Measurements from ENCODE around the gene SYTL3. TPM values are rescaled to one million over a fixed set of nuclear protein-coding genes. Genes with fewer than 3 reads are reported as not detected.
A peak's percentile ranks its signal among the peaks of the same experiment; 100 is the strongest.

The SYTL3 gene
- total RNA-seq, 1 donor, result 2.2 TPM

DNA sequence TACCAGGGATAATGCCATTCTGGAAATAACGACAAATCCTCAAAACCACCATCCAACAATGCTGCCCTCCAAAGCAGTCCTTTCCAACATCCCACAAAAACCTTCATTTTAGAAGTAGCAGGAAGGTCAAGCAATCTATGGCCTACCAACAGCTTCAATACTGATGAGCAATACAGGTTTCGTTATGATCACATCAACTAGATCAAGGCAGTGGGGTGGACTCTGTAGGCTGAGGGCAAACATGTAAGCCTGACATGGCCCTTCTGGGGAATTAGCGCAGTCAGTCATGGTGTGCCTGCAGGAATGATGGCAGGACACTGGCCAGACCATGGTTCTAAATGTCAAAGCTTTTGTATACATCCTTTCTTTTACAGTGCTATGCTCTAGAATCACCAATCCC is 127.7 kb downstream of the SYTL3 start:
- Histone ChIP-seq H3K9me3 (ENCODE audit: low read depth, low read length) (no peaks in the 10 kb centered on the region), H3K36me3 (ENCODE audit: insufficient read depth, low read length) (peaks cover 78% of the 10 kb centered on the region), H4K20me1 (ENCODE audit: insufficient read depth, low read length) (peaks cover 10% of the 10 kb centered on the region), H3K4me3 (ENCODE audit: insufficient read depth, low read length) (no peak overlapping the region), H3K4me2 (ENCODE audit: insufficient read depth, low read length) (no peak overlapping the region), H3K27me3 (ENCODE audit: insufficient read depth, low read length) (no peaks in the 10 kb centered on the region), H3K79me2 (ENCODE audit: insufficient read depth, low read length) (peaks cover 32% of the 10 kb centered on the region), H3K27ac (ENCODE audit: low read depth, low read length) (no peak overlapping the region), H3K4me1 (ENCODE audit: insufficient read depth, low read length) (no peaks in the 10 kb centered on the region), H2AFZ (ENCODE audit: low read length) (no peak overlapping the region)
- DNase-seq (ENCODE audit: insufficient read length, low spot score, missing footprints), result no peak
- TF ChIP-seq, protein P1, sequence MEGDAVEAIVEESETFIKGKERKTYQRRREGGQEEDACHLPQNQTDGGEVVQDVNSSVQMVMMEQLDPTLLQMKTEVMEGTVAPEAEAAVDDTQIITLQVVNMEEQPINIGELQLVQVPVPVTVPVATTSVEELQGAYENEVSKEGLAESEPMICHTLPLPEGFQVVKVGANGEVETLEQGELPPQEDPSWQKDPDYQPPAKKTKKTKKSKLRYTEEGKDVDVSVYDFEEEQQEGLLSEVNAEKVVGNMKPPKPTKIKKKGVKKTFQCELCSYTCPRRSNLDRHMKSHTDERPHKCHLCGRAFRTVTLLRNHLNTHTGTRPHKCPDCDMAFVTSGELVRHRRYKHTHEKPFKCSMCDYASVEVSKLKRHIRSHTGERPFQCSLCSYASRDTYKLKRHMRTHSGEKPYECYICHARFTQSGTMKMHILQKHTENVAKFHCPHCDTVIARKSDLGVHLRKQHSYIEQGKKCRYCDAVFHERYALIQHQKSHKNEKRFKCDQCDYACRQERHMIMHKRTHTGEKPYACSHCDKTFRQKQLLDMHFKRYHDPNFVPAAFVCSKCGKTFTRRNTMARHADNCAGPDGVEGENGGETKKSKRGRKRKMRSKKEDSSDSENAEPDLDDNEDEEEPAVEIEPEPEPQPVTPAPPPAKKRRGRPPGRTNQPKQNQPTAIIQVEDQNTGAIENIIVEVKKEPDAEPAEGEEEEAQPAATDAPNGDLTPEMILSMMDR (IDR thresholded peaks at IDR 0.05; ENCODE audit: extremely low read depth, low read depth, low read length), result no peak

DNA sequence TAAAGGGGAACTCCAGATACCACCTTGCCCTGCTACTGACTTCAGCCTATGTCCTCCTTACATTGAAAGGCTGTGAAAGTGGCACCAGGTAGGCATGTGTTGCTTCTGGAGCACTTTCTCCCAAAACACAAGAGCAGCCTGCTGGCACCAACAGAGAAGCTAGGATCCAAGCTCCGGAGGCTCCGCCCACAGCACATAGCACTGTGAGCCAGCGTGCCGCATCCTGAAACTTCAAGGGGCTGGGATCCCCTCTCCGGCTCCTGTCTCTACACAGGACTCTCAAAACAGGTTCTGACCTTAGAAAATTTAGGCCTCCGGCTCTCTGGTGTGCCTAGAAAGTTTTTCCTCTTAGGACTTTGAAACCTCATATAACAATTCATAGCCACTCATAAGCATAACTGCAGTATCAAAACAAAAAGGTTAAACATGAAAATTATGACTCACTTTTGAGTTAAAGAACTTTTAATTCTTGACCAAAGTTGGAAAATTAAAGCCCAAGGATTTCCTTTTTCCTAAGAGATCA is 128.2 kb downstream of the SYTL3 start:
- no peaks in the 10 kb centered on the region for H3K27me3 ChIP-seq (ENCODE audit: insufficient read depth, low read length)
- peaks cover 79% of the 10 kb centered on the region for H3K36me3 ChIP-seq (ENCODE audit: insufficient read depth, low read length)
- H3K79me2 ChIP-seq (ENCODE audit: insufficient read depth, low read length), result peaks cover 34% of the 10 kb centered on the region
- H3K9me3 ChIP-seq (ENCODE audit: low read depth, low read length), result no peaks in the 10 kb centered on the region
- DNase-seq (ENCODE audit: insufficient read length, low spot score, missing footprints), result peak; percentile 53
- TF ChIP-seq, protein P1 (IDR thresholded peaks at IDR 0.05; ENCODE audit: extremely low read depth, low read depth, low read length), result no peak
- no peak overlapping the region for H3K4me3 ChIP-seq (ENCODE audit: insufficient read depth, low read length)
- no peak overlapping the region for H3K4me2 ChIP-seq (ENCODE audit: insufficient read depth, low read length)
- no peak overlapping the region for H3K27ac ChIP-seq (ENCODE audit: low read depth, low read length)
- H4K20me1 ChIP-seq (ENCODE audit: insufficient read depth, low read length), result peaks cover 7% of the 10 kb centered on the region
- no peaks in the 10 kb centered on the region for H3K4me1 ChIP-seq (ENCODE audit: insufficient read depth, low read length)
- H2AFZ ChIP-seq (ENCODE audit: low read length), result no peak overlapping the region

DNA sequence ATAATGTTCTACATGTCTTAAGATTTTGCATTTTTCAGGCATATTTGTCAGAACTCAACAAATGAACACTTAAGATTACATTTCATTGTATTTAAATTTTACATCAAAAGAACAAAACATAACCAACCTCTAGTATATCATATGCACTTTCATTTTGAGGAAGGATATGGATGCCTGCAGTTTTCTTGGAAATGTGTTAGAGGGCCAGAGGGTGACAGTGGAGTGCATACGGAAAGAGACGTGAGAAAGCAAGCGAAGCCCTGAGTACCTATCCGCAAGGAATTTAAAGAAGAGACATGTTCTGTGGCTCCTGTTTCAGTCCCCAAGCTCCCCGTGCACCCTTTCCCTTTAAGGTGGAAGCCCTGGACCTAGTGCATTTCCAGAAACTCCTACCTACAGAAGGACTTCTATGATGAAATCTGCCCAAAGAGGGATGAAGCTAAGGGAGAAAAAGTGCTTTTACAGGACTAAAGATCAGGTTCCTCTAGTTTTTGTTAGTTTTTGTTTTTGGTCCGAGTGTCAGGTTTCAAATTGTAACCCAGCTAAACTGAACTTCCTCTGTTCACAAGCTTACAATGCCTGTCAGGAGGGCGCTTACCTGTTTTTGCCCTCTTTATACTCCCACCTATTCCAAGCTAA is 130.5 kb downstream of the SYTL3 start:
- peaks cover 83% of the 10 kb centered on the region for H3K36me3 ChIP-seq (ENCODE audit: insufficient read depth, low read length)
- H2AFZ ChIP-seq (ENCODE audit: low read length), result no peak overlapping the region
- DNase-seq (ENCODE audit: insufficient read length, low spot score, missing footprints), result no peak
- no peak overlapping the region for H3K4me3 ChIP-seq (ENCODE audit: insufficient read depth, low read length)
- no peak overlapping the region for H3K4me2 ChIP-seq (ENCODE audit: insufficient read depth, low read length)
- no peaks in the 10 kb centered on the region for H3K9me3 ChIP-seq (ENCODE audit: low read depth, low read length)
- TF ChIP-seq, protein P1 (IDR thresholded peaks at IDR 0.05; ENCODE audit: extremely low read depth, low read depth, low read length), result no peak
- H3K27me3 ChIP-seq (ENCODE audit: insufficient read depth, low read length), result no peaks in the 10 kb centered on the region
- H4K20me1 ChIP-seq (ENCODE audit: insufficient read depth, low read length), result peaks cover 7% of the 10 kb centered on the region
- H3K79me2 ChIP-seq (ENCODE audit: insufficient read depth, low read length), result peaks cover 37% of the 10 kb centered on the region
- no peak overlapping the region for H3K27ac ChIP-seq (ENCODE audit: low read depth, low read length)
- peaks cover 4% of the 10 kb centered on the region for H3K4me1 ChIP-seq (ENCODE audit: insufficient read depth, low read length)

DNA sequence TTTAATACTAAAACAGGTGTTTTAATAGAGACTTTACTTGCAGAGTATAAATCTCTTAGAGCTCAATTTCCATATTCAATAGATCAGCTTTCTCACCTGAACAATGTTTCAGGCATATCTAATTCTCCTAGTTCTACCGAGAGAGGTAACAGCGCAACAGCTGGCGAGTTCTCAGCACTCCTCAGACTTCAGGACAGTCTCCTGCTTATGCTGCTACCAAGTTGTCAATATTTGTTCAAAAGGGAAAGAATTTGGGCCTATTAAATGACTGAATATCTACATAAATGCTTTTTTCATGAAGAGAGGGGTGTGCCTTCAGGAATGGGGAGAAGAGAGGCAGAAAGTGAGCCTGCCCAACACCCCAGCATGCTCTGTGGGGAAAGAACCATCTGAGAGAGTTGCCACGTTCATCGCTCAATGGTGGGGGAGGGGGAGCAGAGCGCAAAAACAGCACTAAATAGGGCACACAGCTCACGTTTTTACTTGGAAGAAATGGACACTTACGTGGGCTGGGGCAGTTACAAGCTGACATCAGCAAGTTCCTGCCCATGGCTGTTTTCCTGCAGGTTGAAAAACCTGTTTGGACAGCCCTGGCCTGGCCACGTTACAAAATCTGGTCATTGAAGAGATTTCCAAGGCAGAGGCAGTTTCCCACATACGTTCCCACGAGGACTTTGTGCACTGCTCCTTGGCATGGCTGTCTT is 131.3 kb downstream of the SYTL3 start:
- no peak overlapping the region for H3K27ac ChIP-seq (ENCODE audit: low read depth, low read length)
- H2AFZ ChIP-seq (ENCODE audit: low read length), result no peak overlapping the region
- H3K36me3 ChIP-seq (ENCODE audit: insufficient read depth, low read length), result peaks cover 79% of the 10 kb centered on the region
- no peak overlapping the region for H3K4me2 ChIP-seq (ENCODE audit: insufficient read depth, low read length)
- TF ChIP-seq, protein P1 (IDR thresholded peaks at IDR 0.05; ENCODE audit: extremely low read depth, low read depth, low read length), result no peak
- peaks cover 32% of the 10 kb centered on the region for H3K79me2 ChIP-seq (ENCODE audit: insufficient read depth, low read length)
- no peaks in the 10 kb centered on the region for H3K27me3 ChIP-seq (ENCODE audit: insufficient read depth, low read length)
- H3K9me3 ChIP-seq (ENCODE audit: low read depth, low read length), result no peaks in the 10 kb centered on the region
- peaks cover 7% of the 10 kb centered on the region for H4K20me1 ChIP-seq (ENCODE audit: insufficient read depth, low read length)
- peaks cover 4% of the 10 kb centered on the region for H3K4me1 ChIP-seq (ENCODE audit: insufficient read depth, low read length)
- DNase-seq (ENCODE audit: insufficient read length, low spot score, missing footprints), result peak; percentile 58
- H3K4me3 ChIP-seq (ENCODE audit: insufficient read depth, low read length), result no peak overlapping the region
